Femur (tissue), 1 donor: ENCODE measurements around the gene UGGT2.
"Not testable (repeated sequence)": the region's sequence is repeated elsewhere in the genome, so short reads cannot be mapped to it uniquely, and the experiment has no call there.

ENCODE experiments used
- DNase-seq: peaks from one replicate; pipeline ENCODE4 v3.0.0-alpha.2; 2017

The UGGT2 gene

GRCh38 chr13:95789315-95789714 lies 263.9 kb downstream of the UGGT2 start:
- DNase-seq, result not testable (repeated sequence)

GRCh38 chr13:95788100-95788463 lies 265.1 kb downstream of the UGGT2 start:
- no peak for DNase-seq

GRCh38 chr13:95787356-95788099 lies 265.7 kb downstream of the UGGT2 start:
- no peak for DNase-seq

GRCh38 chr13:95784900-95785290 lies 268.3 kb downstream of the UGGT2 start:
- no peak for DNase-seq

- DNase-seq, result peak; percentile 45
Observed at GRCh38 chr13:95784161-95784899, 268.9 kb downstream of the UGGT2 start.

GRCh38 chr13:95783747-95784146 lies 269.5 kb downstream of the UGGT2 start:
- DNase-seq, result no peak

GRCh38 chr13:95781940-95782339 lies 271.3 kb downstream of the UGGT2 start:
- DNase-seq, result not testable (repeated sequence)

GRCh38 chr13:95781016-95781415 lies 272.2 kb downstream of the UGGT2 start:
- DNase-seq, result no peak

GRCh38 chr13:95779522-95779921 lies 273.7 kb downstream of the UGGT2 start:
- DNase-seq, result no peak

GRCh38 chr13:95771905-95772304 lies 281.3 kb downstream of the UGGT2 start:
- no peak for DNase-seq

GRCh38 chr13:95763601-95764000 lies 289.6 kb downstream of the UGGT2 start:
- no peak for DNase-seq

- DNase-seq, result not testable (repeated sequence)
Observed at GRCh38 chr13:95762626-95763025, 290.6 kb downstream of the UGGT2 start.

GRCh38 chr13:95756072-95756471 lies 297.1 kb downstream of the UGGT2 start:
- DNase-seq, result no peak

- DNase-seq, result no peak
Observed at GRCh38 chr13:95754069-95754468, 299.1 kb downstream of the UGGT2 start.

- DNase-seq, result no peak
Observed at GRCh38 chr13:95752677-95753076, 300.5 kb downstream of the UGGT2 start.
